ENCODE measurements around the gene GIMAP5.
"Not testable (repeated sequence)": the region's sequence is repeated elsewhere in the genome, so short reads cannot be mapped to it uniquely, and the experiment has no call there.

GIMAP5 gene

GRCh38 chr7:150735596-150736358, 1.4 kb upstream of the GIMAP5 start:
- no peak for DNase-seq

- DNase-seq = no peak
Measured at GRCh38 chr7:150736864-150737263, 354 bp upstream of the GIMAP5 start.

GRCh38 chr7:150738092-150738491, 874 bp downstream of the GIMAP5 start:
- DNase-seq = no peak

- DNase-seq = no peak
Measured at GRCh38 chr7:150738591-150739001, 1.4 kb downstream of the GIMAP5 start.

- no peak for DNase-seq
Measured at GRCh38 chr7:150739033-150739432, 1.8 kb downstream of the GIMAP5 start.

DNA sequence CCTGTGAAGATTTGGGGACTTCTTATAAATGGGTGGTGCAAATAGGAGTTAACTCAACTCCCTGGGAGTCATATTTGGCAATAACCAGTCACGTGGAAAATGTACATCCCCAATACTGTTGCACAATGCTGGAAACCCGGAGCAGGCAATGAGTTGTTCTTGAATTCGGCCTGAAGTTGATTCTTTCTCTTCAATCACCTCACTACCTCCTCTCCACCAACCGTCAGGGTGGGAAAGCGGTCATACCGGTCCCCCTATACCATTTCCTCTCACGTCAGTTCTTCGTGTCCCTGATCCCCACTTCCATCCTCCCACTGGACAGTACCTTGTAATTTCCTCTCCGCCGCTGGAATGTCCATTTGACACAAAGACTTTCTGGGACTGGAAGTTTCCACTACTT, 2.8 kb downstream of the GIMAP5 start:
- no peak for DNase-seq

GRCh38 chr7:150742286-150742968, 5.2 kb downstream of the GIMAP5 start:
- DNase-seq = no peak

DNA sequence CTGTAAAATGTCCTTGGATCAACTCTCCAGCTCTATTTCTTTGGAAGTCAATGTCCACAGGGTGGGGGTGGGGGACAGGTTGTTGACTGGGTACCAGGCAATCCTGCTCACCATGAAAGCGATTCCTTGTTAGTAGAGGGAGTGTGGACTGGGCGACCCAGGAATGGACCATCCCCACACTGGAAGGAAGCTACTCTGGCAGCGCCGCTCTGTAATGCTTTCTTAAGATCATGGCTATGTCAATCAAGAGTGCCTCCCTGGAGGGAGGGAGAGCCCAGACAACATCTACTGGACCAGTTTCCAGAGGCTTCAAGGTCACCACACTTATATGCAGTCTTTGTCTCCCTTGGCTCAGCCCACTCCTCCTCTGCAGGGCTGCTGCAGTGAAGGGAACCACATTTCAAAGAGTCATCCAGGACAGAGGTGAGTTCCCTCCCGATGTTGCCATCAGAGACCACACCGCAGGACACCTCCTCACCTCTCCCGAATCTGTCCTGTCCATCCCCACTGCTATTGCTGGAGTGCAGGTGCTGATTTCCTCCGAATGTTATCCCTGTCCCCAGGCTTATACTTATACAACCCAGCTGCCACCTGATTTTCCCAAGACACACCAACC, 6.9 kb downstream of the GIMAP5 start:
- no peak for DNase-seq

DNA sequence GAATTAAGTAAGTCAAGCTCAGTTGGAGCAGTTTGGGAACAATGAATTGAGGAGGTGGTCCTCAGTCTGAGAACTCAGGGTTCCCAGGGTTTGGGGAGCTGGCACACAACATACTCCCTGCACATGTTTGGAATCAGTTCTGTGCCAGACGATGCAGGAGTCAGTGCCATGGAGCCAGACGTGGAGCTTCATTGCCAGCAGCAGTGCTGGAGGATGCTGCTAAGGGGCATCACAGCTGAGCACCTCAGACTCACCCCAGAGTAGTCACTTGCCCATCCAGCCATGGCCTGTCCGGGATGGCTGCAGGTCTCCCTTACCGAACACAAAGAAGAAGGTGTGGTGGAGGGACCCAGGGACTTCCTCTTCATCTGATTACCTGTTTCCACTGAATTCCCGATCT, 7.9 kb downstream of the GIMAP5 start:
- no peak for DNase-seq

DNA sequence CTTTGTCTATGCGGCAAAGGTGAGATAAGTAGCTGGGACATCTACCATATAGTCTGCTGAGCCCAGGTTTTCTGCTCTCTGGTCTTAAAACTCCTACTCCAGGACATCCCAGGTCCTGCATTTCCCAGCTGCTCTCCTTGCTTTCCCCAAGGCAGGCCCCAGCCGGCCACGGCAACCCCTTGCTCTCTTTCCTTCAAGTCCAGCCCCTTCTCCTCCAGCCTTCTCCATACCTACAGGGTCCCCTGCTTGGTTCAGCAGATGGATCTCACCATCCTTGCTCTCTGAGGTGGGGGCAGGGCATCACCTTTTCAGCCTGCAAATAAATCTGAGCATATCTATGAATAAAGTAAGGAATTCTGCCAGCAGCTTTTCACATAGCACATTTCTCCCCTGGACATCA, 8.7 kb downstream of the GIMAP5 start:
- no peak for DNase-seq

GRCh38 chr7:150746921-150747320, 9.7 kb downstream of the GIMAP5 start:
- no peak for DNase-seq

DNA sequence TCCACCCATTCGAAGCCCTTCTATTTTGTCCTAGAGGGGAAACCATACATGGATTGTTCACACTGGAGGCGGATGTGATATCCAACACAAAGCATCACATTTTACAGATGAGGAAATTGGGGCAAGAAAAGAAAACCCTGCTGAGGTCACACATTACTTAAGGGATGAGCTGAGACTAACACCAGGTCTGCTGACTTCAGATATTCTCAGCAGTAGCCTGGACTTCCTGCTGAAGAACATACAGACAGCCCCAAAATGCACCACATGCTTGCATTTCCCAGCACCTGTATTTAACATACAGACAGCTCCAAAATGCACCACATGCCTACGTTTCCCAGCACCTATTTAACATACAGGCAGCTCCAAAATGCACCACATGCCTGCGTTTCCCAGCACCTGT, 11.2 kb downstream of the GIMAP5 start:
- DNase-seq = no peak

- DNase-seq = no peak
Measured at GRCh38 chr7:150751702-150752101, 14.5 kb downstream of the GIMAP5 start.

DNA sequence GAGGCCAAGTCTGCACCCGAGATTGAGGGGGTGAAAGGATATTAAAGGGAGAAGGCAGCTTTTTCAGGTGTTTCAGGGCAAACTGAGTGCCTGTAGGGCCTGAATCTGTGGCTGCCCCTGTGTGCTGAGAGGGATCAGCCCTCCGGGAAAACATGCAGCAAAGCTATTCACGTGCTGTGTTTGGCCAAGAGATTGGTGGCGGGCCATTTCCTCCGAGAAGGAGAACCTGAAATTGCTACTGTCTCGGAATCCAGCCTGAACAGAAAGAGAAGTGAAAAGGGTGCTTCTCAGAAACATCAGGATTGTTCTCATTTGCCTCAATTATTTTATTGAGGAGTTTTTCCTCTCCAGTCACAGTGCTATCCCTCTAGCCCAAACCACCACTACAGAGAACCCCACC, 16.0 kb downstream of the GIMAP5 start:
- no peak for DNase-seq

- DNase-seq = peak; percentile 45
Measured at GRCh38 chr7:150753826-150754603, 16.8 kb downstream of the GIMAP5 start.

GRCh38 chr7:150754951-150755350, 17.7 kb downstream of the GIMAP5 start:
- no peak for DNase-seq

DNA sequence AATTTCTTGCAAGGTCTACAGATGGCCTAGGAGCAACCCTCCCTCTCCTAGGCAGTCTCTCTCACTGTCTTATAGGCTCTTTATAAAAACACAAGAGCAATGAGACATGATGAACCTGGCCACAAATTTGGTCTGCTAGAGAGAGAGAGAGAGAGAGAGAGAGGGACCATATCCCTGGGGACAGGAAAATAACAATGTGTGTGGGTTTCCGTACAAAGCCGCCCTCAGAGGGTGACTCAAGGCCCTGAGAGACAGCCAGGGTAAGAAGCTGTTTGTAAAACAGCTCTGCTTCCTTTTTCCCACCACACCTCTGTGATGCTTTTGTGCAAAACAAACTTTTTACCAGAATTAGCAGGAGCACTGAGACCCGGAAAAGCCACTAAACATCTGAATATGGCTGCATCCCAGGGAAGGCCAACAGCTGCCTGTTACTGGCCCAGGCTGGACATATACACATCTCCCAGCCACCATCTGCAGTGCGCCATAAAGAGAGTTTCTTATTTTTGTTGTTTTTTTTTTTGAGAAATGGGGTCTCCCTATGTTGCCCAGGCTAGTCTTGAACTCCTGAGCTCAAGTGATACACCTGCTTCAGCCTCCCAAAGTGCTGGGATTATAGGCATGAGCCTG, 18.4 kb downstream of the GIMAP5 start:
- peak; percentile 73 for DNase-seq

GRCh38 chr7:150756166-150756565, 18.9 kb downstream of the GIMAP5 start:
- no peak for DNase-seq

- peak; percentile 8 for DNase-seq
Measured at GRCh38 chr7:150756858-150757257, 19.6 kb downstream of the GIMAP5 start.

DNA sequence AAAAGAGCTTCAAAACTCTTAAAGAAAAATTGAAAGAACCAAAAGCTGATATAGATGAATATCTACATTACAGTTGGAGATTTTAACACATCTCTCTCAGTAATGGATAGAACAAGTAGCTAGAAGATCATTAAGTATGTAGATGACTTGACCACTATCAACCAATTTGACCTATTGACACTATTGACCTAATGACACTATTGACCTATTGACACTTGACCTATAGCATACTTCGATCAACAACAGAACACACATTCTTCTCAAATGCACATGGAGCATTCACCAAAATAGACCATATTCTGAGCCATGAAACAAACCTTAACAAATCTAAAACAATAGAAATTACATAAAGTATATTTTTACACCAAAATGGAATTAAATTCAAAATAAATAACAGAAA, 22.3 kb downstream of the GIMAP5 start:
- DNase-seq = no peak

GRCh38 chr7:150766334-150766709, 29.1 kb downstream of the GIMAP5 start:
- DNase-seq = no peak

DNA sequence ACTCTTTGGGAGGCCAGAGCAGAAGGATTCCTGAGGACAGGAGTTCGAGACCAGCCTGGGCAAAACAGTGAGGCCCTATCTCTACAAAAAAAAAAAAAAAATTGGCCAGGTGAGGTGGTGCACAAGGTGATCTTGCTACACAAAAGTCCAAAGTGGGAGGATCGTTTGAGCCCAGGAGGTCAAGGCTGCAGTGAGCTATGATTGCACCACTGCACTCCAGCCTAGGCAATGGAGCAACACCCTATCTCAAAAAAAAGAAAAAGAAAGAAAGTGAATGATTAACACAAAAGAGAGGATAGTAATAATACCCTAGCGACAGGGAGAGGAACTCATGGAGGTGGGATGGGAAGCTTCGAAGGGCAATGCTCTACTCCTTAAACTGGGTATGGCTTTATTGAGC, 32.5 kb downstream of the GIMAP5 start:
- no peak for DNase-seq

DNA sequence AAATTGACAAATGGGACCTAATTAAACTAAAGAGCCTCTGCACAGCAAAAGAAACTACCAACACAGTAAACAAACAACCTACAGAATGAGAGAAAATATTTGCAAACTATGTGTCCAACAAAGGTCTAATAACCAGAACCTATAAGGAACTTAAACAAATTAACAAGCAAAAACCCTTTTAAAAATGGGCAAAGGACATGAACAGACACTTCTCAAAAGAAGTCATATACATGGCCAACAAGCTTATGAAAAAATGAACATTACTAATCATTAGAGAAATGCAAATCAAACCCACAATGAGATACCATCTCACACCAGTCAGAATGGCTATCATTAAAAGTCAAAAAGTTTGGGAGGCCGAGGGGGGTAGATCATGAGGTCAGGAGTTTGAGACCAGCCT, 36.9 kb downstream of the GIMAP5 start:
- DNase-seq = not testable (repeated sequence)
